Measurements from ENCODE around the gene CRLF2.
"Not testable (repeated sequence)": the region's sequence is repeated elsewhere in the genome, so short reads cannot be mapped to it uniquely, and the experiment has no call there.

CRLF2 gene

GRCh38 chrX:1169189-1169588 lies 43.3 kb downstream of the CRLF2 start:
- H3K4me1 ChIP-seq (ENCODE audit: control insufficient read depth, insufficient read depth, low read length) = no peaks in the 10 kb centered on the region
- H3K9me3 ChIP-seq (ENCODE audit: control insufficient read depth, low read length) = no peaks in the 10 kb centered on the region
- WGBS, 2 experiments = 84 to 85% methylated on average over 7 of the region's 7 CpGs
- H3K27ac ChIP-seq (ENCODE audit: insufficient read depth, low read depth, low read length, poor library complexity, severe bottlenecking) = no peak overlapping the region
- no peak overlapping the region for H3K4me3 ChIP-seq (ENCODE audit: insufficient read depth, low read depth, low read length)
- no peaks in the 10 kb centered on the region for H3K36me3 ChIP-seq (ENCODE audit: control insufficient read depth, insufficient read depth, low read length)
- H3K27me3 ChIP-seq (ENCODE audit: control insufficient read depth, insufficient read depth, low read length, poor library complexity, severe bottlenecking) = no peaks in the 10 kb centered on the region

GRCh38 chrX:1167918-1168481 lies 44.4 kb downstream of the CRLF2 start:
- Histone ChIP-seq H3K9me3 (ENCODE audit: control insufficient read depth, low read length) (no peaks in the 10 kb centered on the region), H3K36me3 (ENCODE audit: control insufficient read depth, insufficient read depth, low read length) (no peaks in the 10 kb centered on the region), H3K27me3 (ENCODE audit: control insufficient read depth, insufficient read depth, low read length, poor library complexity, severe bottlenecking) (no peaks in the 10 kb centered on the region), H3K27ac (ENCODE audit: insufficient read depth, low read depth, low read length, poor library complexity, severe bottlenecking) (no peak overlapping the region), H3K4me1 (ENCODE audit: control insufficient read depth, insufficient read depth, low read length) (no peaks in the 10 kb centered on the region), H3K4me3 (ENCODE audit: insufficient read depth, low read depth, low read length) (no peak overlapping the region)
- 89 to 90% methylated on average over 3 of the region's 3 CpGs for WGBS, 2 experiments

DNA sequence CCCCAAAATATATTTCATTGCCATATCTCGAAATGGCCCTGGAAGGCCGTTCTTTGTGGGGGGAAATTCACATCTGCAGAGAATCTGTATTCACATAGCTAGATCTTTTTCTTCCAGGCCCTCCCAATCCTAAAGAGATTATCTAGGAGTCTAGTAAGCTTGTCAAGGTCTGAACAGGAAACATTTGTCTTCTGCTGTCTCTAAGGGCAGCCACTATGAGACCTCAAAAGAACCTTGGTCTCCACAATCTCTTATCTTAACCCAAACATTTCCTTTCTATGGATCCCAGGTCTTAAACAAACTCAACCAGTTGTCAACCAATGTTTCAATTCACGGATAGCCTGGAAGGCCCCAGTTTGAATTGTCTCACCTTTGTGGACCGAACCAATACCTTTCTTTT lies 45.0 kb downstream of the CRLF2 start:
- WGBS, 2 experiments = 91 to 94% methylated on average over 4 of the region's 4 CpGs
- Histone ChIP-seq H3K27ac (ENCODE audit: insufficient read depth, low read depth, low read length, poor library complexity, severe bottlenecking) (no peak overlapping the region), H3K9me3 (ENCODE audit: control insufficient read depth, low read length) (no peaks in the 10 kb centered on the region), H3K27me3 (ENCODE audit: control insufficient read depth, insufficient read depth, low read length, poor library complexity, severe bottlenecking) (no peaks in the 10 kb centered on the region), H3K36me3 (ENCODE audit: control insufficient read depth, insufficient read depth, low read length) (no peaks in the 10 kb centered on the region), H3K4me1 (ENCODE audit: control insufficient read depth, insufficient read depth, low read length) (no peaks in the 10 kb centered on the region), H3K4me3 (ENCODE audit: insufficient read depth, low read depth, low read length) (no peak overlapping the region)

- Histone ChIP-seq H3K36me3 (ENCODE audit: control insufficient read depth, insufficient read depth, low read length) (no peaks in the 10 kb centered on the region), H3K9me3 (ENCODE audit: control insufficient read depth, low read length) (no peaks in the 10 kb centered on the region), H3K27me3 (ENCODE audit: control insufficient read depth, insufficient read depth, low read length, poor library complexity, severe bottlenecking) (no peaks in the 10 kb centered on the region), H3K4me3 (ENCODE audit: insufficient read depth, low read depth, low read length) (no peak overlapping the region), H3K4me1 (ENCODE audit: control insufficient read depth, insufficient read depth, low read length) (no peaks in the 10 kb centered on the region), H3K27ac (ENCODE audit: insufficient read depth, low read depth, low read length, poor library complexity, severe bottlenecking) (no peak overlapping the region)
- 76 to 77% methylated on average over 12 of the region's 12 CpGs for WGBS, 2 experiments
Observed at GRCh38 chrX:1165535-1166196, 46.8 kb downstream of the CRLF2 start.

DNA sequence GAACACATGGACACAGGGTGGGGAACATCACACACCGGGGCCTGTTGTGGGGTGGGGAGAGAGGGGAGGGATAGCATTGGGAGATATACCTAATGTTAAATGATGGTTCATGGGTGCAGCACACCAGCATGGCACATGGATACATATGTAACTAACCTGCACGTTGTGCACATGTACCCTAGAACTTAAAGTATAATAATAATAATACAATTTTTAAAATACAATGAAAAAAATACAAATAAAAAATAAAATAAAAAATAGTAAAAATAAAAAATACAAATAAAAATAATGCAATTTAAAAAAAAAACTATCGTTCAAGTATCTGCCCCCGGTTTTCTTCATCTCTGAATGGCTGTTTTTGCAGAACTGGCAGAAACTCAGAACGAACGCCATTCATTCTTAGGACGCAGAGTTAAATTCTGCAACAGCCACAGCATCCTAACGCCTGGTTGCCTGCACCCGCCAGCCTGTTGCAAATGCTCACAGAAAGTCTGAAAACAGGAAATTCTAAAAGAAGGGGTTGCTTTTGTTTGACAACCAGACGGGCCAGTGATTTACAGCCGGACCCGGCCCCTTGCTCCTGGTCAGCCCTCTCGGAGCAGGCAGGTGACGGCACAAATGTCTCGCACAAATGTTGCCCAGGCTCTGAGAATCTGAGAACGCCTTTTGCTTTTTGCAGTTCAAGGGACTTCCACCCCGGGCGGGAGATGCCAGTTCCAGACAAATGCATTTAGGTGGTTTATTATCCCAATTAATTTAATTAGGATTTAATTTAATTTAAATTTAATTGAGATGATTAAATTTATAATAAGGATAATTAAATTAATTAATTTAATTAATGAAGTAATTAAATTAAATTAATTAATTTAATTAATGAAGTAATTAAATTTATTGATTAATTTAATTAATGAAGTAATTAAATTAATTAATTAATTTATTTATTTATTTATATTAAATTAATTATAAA lies 47.8 kb downstream of the CRLF2 start:
- no peak overlapping the region for H3K4me3 ChIP-seq (ENCODE audit: insufficient read depth, low read depth, low read length)
- H3K4me1 ChIP-seq (ENCODE audit: control insufficient read depth, insufficient read depth, low read length) = no peaks in the 10 kb centered on the region
- WGBS, 2 experiments = 84% methylated on average over 16 to 17 of the region's 18 CpGs
- H3K27ac ChIP-seq (ENCODE audit: insufficient read depth, low read depth, low read length, poor library complexity, severe bottlenecking) = no peak overlapping the region
- H3K9me3 ChIP-seq (ENCODE audit: control insufficient read depth, low read length) = peaks cover 3% of the 10 kb centered on the region
- no peaks in the 10 kb centered on the region for H3K36me3 ChIP-seq (ENCODE audit: control insufficient read depth, insufficient read depth, low read length)
- no peaks in the 10 kb centered on the region for H3K27me3 ChIP-seq (ENCODE audit: control insufficient read depth, insufficient read depth, low read length, poor library complexity, severe bottlenecking)

GRCh38 chrX:1163231-1163630 lies 49.2 kb downstream of the CRLF2 start:
- no peaks in the 10 kb centered on the region for H3K4me1 ChIP-seq (ENCODE audit: control insufficient read depth, insufficient read depth, low read length)
- no peak overlapping the region for H3K4me3 ChIP-seq (ENCODE audit: insufficient read depth, low read depth, low read length)
- H3K9me3 ChIP-seq (ENCODE audit: control insufficient read depth, low read length) = peaks cover 4% of the 10 kb centered on the region
- no peaks in the 10 kb centered on the region for H3K36me3 ChIP-seq (ENCODE audit: control insufficient read depth, insufficient read depth, low read length)
- WGBS, 2 experiments = 84 to 85% methylated on average over 11 of the region's 11 CpGs
- no peaks in the 10 kb centered on the region for H3K27me3 ChIP-seq (ENCODE audit: control insufficient read depth, insufficient read depth, low read length, poor library complexity, severe bottlenecking)
- no peak overlapping the region for H3K27ac ChIP-seq (ENCODE audit: insufficient read depth, low read depth, low read length, poor library complexity, severe bottlenecking)

- no peaks in the 10 kb centered on the region for H3K36me3 ChIP-seq (ENCODE audit: control insufficient read depth, insufficient read depth, low read length)
- H3K9me3 ChIP-seq (ENCODE audit: control insufficient read depth, low read length) = peaks cover 4% of the 10 kb centered on the region
- no peaks in the 10 kb centered on the region for H3K4me1 ChIP-seq (ENCODE audit: control insufficient read depth, insufficient read depth, low read length)
- no peaks in the 10 kb centered on the region for H3K27me3 ChIP-seq (ENCODE audit: control insufficient read depth, insufficient read depth, low read length, poor library complexity, severe bottlenecking)
- H3K4me3 ChIP-seq (ENCODE audit: insufficient read depth, low read depth, low read length) = no peak overlapping the region
- H3K27ac ChIP-seq (ENCODE audit: insufficient read depth, low read depth, low read length, poor library complexity, severe bottlenecking) = no peak overlapping the region
- WGBS, 2 experiments = 85 to 88% methylated on average over 10 of the region's 10 CpGs
Observed at GRCh38 chrX:1162119-1162916, 50.1 kb downstream of the CRLF2 start.

DNA sequence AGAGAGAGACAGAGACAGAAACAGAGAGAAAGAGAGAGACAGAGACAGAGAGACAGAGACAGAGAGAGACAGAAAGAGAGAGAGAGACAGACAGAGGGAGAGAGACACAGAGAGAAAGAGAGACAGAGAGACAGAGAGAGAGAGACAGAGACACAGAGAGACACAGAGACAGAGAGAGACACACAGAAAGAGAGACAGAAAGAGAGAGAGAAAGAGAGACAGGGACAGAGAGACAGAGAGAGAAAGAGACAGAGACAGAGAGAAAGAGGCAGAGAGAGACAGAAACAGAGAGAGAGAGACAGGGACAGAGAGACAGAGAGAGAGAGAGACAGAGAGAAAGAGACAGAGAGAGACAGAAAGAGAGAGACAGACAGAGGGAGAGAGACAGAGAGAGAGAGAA lies 52.9 kb downstream of the CRLF2 start:
- Histone ChIP-seq H3K4me3 (ENCODE audit: insufficient read depth, low read depth, low read length) (no peak overlapping the region), H3K9me3 (ENCODE audit: control insufficient read depth, low read length) (peaks cover 4% of the 10 kb centered on the region)

GRCh38 chrX:1156681-1157455 lies 55.6 kb downstream of the CRLF2 start:
- 91 to 93% methylated on average over 24 of the region's 24 CpGs for WGBS, 2 experiments
- not testable (repeated sequence) for H3K27ac ChIP-seq (ENCODE audit: insufficient read depth, low read depth, low read length, poor library complexity, severe bottlenecking); H3K36me3 ChIP-seq (ENCODE audit: control insufficient read depth, insufficient read depth, low read length); H3K4me1 ChIP-seq (ENCODE audit: control insufficient read depth, insufficient read depth, low read length); H3K27me3 ChIP-seq (ENCODE audit: control insufficient read depth, insufficient read depth, low read length, poor library complexity, severe bottlenecking); H3K4me3 ChIP-seq (ENCODE audit: insufficient read depth, low read depth, low read length); H3K9me3 ChIP-seq (ENCODE audit: control insufficient read depth, low read length)

More for the DNA sequence above, 52.9 kb downstream of the CRLF2 start:
- Histone ChIP-seq H3K36me3 (ENCODE audit: control insufficient read depth, insufficient read depth, low read length) (no peaks in the 10 kb centered on the region), H3K27me3 (ENCODE audit: control insufficient read depth, insufficient read depth, low read length, poor library complexity, severe bottlenecking) (no peaks in the 10 kb centered on the region), H3K27ac (ENCODE audit: insufficient read depth, low read depth, low read length, poor library complexity, severe bottlenecking) (no peak overlapping the region), H3K4me1 (ENCODE audit: control insufficient read depth, insufficient read depth, low read length) (no peaks in the 10 kb centered on the region)
